Hepatocyte (in vitro differentiated cells): Measurements from ENCODE around the gene PRKCA.

ENCODE experiments used
- EZH2 ChIP-seq: fragments of 200-600 bp; sonication (generic); IDR thresholded peaks from 2 replicates; pipeline ENCODE4 v1.6.1; 2016; ENCODE audit warnings: antibody characterized with exemption, mild to moderate bottlenecking, borderline replicate concordance
- EZH2phosphoT487 ChIP-seq: fragments of 200-600 bp; sonication (generic); IDR thresholded peaks from one replicate; pipeline ENCODE4 v1.6.1; 2018; ENCODE audit warnings: antibody characterized with exemption, mild to moderate bottlenecking, low read depth, moderate library complexity; ENCODE audit not compliant: unreplicated experiment, severe bottlenecking
- TF ChIP-seq, protein P1 (sequence below): fragments of 200-600 bp; sonication (generic); IDR thresholded peaks from 2 replicates; pipeline ENCODE4 v1.5.1; 2016; ENCODE audit warnings: antibody characterized with exemption, mild to moderate bottlenecking; ENCODE audit not compliant: poor library complexity

DNA sequence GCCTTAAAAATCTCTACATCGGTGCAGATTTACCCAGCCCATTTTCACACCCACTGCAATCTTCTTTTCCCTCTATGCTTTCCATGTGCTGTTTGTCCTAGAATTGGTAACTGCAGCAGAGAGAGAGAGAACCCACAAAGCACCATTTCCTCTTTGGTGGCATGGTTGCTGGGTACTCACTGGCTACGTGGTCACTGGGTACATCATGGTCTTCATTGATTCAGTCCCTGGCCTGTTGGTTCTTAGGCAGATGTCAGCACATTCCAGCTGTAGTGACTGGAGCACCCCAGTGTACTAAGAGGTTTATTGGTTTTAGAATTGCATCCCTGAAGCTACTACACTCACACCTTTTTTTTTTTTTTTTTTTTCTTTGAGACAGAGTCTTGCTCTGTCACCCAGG, 376.4 kb downstream of the PRKCA start:
- TF ChIP-seq, protein P1, sequence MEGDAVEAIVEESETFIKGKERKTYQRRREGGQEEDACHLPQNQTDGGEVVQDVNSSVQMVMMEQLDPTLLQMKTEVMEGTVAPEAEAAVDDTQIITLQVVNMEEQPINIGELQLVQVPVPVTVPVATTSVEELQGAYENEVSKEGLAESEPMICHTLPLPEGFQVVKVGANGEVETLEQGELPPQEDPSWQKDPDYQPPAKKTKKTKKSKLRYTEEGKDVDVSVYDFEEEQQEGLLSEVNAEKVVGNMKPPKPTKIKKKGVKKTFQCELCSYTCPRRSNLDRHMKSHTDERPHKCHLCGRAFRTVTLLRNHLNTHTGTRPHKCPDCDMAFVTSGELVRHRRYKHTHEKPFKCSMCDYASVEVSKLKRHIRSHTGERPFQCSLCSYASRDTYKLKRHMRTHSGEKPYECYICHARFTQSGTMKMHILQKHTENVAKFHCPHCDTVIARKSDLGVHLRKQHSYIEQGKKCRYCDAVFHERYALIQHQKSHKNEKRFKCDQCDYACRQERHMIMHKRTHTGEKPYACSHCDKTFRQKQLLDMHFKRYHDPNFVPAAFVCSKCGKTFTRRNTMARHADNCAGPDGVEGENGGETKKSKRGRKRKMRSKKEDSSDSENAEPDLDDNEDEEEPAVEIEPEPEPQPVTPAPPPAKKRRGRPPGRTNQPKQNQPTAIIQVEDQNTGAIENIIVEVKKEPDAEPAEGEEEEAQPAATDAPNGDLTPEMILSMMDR = no peak
- no peak for TF ChIP-seq EZH2
- no peak for TF ChIP-seq EZH2phosphoT487
